WERI-Rb-1 (cell line): ENCODE results near the gene CSRP3.
A peak's percentile ranks its signal among the peaks of the same experiment; 100 is the strongest.

Experiments
- DNase-seq: peaks from one replicate; pipeline ENCODE4 v3.0.0-alpha.2; 2020
- H3K27ac ChIP-seq: fragments of 250-450 bp; sonication (Bioruptor Pico); 2 replicates; pipeline ENCODE4 v1.5.1; 2020; ENCODE audit warnings: mild to moderate bottlenecking, moderate library complexity
- H3K27me3 ChIP-seq: fragments of 250-450 bp; sonication (Bioruptor Pico); 2 replicates; pipeline ENCODE4 v1.5.1; 2021; ENCODE audit warnings: mild to moderate bottlenecking, low read depth, moderate library complexity; ENCODE audit not compliant: insufficient read depth, severe bottlenecking
- H3K36me3 ChIP-seq: fragments of 250-450 bp; sonication (Bioruptor Pico); 2 replicates; pipeline ENCODE4 v1.5.1; 2020; ENCODE audit warnings: mild to moderate bottlenecking, moderate library complexity
- H3K4me3 ChIP-seq: 2 replicates; pipeline ENCODE4 v1.5.1; 2011; ENCODE audit warnings: low read depth, mild to moderate bottlenecking, control low read depth, low read length
- H3K9me3 ChIP-seq: fragments of 250-450 bp; sonication (Bioruptor Pico); 2 replicates; pipeline ENCODE4 v1.5.1; 2021; ENCODE audit warnings: mild to moderate bottlenecking, moderate library complexity; ENCODE audit not compliant: severe bottlenecking
- CTCF ChIP-seq: IDR thresholded peaks from 2 replicates; pipeline ENCODE4 v1.5.1; 2011; ENCODE audit warnings: low read depth, mild to moderate bottlenecking, control low read depth, inconsistent platforms, low read length

Gene CSRP3

GRCh38 chr11:19244084-19244483, 42.3 kb upstream of the CSRP3 start:
- Histone ChIP-seq H3K27ac (no peak overlapping the region), H3K36me3 (no peaks in the 10 kb centered on the region), H3K4me3 (no peak overlapping the region), H3K9me3 (peaks cover 4% of the 10 kb centered on the region), H3K27me3 (peaks cover 1% of the 10 kb centered on the region)
- DNase-seq: no peak
- no peak for TF ChIP-seq CTCF

GRCh38 chr11:19243613-19244012, 41.8 kb upstream of the CSRP3 start:
- Histone ChIP-seq H3K27ac (no peak overlapping the region), H3K4me3 (no peak overlapping the region), H3K36me3 (no peaks in the 10 kb centered on the region), H3K9me3 (no peaks in the 10 kb centered on the region), H3K27me3 (no peaks in the 10 kb centered on the region)
- DNase-seq: no peak
- TF ChIP-seq CTCF: no peak

- no peak for TF ChIP-seq CTCF
- Histone ChIP-seq H3K27me3 (no peaks in the 10 kb centered on the region), H3K36me3 (no peaks in the 10 kb centered on the region), H3K9me3 (no peaks in the 10 kb centered on the region), H3K4me3 (no peak overlapping the region), H3K27ac (no peak overlapping the region)
- DNase-seq: no peak
These were observed 41.4 kb upstream of the CSRP3 start for GRCh38 chr11:19243143-19243542.

GRCh38 chr11:19242179-19242932, 40.6 kb upstream of the CSRP3 start:
- Histone ChIP-seq H3K4me3 (no peak overlapping the region), H3K27ac (no peak overlapping the region), H3K36me3 (peaks cover under 1% of the 10 kb centered on the region; the same call in 1 of the 2 replicates), H3K27me3 (no peaks in the 10 kb centered on the region), H3K9me3 (no peaks in the 10 kb centered on the region)
- no peak for DNase-seq
- no peak for TF ChIP-seq CTCF

- Histone ChIP-seq H3K27ac (peak overlapping the region; percentile 91), H3K36me3 (peaks cover 9% of the 10 kb centered on the region), H3K4me3 (peak overlapping the region; percentile 71), H3K9me3 (no peaks in the 10 kb centered on the region), H3K27me3 (no peaks in the 10 kb centered on the region)
- TF ChIP-seq CTCF: no peak
- DNase-seq: peak; percentile 40
These were observed 39.7 kb upstream of the CSRP3 start for GRCh38 chr11:19241260-19242178.
